ENCODE measurements around the gene POLRMT. TPM values are rescaled to one million over a fixed set of nuclear protein-coding genes. Genes with fewer than 3 reads are reported as not detected.

POLRMT gene
- total RNA-seq, 4 donors from 2014 or later: 28.2 to 73.5 (median 51.5) TPM

DNA sequence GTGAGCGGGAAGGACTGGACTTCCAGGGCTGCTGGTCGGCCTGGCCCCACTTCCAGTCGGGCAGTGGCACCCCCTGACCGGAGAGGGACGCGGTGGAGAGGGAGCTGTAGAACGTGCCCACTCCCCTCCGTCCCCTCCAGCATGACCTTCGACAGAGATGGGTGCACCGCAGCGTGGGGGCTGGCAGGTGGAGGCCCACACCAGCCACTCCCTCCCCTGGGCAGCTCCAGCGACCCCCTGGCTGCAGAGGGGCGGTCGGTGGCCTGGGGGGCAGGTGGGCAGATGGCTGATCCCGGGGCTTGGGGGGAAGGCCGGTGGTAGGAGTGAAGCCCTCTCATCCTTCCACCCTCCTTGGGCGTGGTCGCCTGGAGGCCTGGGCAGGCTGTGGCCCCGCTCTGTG, 41.2 kb downstream of the POLRMT start:
- WGBS, 2 donors: 62 to 79% methylated on average over 5 to 14 of the region's 19 CpGs
- H3K4me3 ChIP-seq: no peak overlapping the region
- H3K36me3 ChIP-seq: no peaks in the 10 kb centered on the region
- peaks cover 0 to 33% (median 9%) of the 10 kb centered on the region in 4 donors for H3K4me1 ChIP-seq
- H3K27me3 ChIP-seq: peaks cover 3 to 79% of the 10 kb centered on the region in 2 donors
- H3K9me3 ChIP-seq: no peaks in the 10 kb centered on the region
- H3K27ac ChIP-seq: no peak overlapping the region
- DNase-seq (ENCODE audit: low spot score in 2 of 2): no peak
- no peak for TF ChIP-seq POLR2A (IDR thresholded peaks at IDR 0.05)
- TF ChIP-seq EP300 (IDR thresholded peaks at IDR 0.05): no peak
- TF ChIP-seq CTCF (IDR thresholded peaks at IDR 0.05): no peak

DNA sequence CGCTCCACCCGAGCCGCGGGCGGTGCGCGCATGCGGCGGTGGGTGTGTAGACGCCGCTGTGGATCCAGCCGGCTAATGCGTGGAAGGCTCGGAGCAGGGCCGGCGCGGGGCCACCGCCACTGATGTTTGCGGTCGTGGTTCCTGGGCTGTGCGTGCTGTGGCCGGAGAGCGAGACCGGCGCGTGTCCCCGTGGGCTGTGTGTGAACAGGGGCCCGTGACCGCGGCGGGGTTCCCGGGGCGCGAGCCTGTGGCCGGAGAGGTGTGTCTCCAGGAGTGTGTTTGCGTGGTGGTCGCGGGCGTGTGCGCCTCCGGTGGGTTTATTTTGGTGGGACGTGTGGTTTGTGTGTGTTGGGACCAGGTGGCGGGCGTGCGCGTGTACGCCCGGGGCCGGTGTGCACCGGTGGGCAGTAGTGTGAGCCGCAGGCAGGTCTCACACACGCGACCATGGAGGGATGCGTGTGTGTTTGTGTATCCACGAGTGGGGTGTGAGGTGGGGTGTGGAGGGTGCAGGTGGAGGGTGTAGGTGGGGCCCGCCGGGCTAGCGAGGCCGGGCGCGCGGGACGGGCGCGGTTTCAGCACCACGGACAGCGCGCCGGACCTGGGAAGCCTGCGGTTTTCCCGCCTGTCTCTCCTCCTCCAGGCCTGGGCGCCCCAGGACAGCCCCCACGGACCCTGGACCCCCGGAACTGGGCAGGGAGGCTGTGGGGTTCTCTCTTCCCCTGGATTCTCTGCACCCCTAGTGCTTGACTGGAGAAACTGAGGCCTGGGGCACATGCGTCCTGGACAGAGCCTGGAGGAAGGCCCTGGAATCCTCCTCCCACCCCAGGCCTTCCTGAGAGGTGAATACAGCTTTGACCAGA, 42.0 kb downstream of the POLRMT start:
- WGBS, 2 donors: 30 to 31% methylated on average over 49 to 69 of the region's 75 CpGs
- Histone ChIP-seq H3K27me3 (peaks cover 3 to 79% of the 10 kb centered on the region in 2 donors), H3K36me3 (no peaks in the 10 kb centered on the region), H3K27ac (no peak overlapping the region), H3K4me1 (peaks cover 0 to 33% (median 9%) of the 10 kb centered on the region in 4 donors), H3K4me3 (no peak overlapping the region), H3K9me3 (no peaks in the 10 kb centered on the region)
- no peak for DNase-seq (ENCODE audit: low spot score in 2 of 2)
- TF ChIP-seq POLR2A (IDR thresholded peaks at IDR 0.05): no peak
- no peak for TF ChIP-seq EP300 (IDR thresholded peaks at IDR 0.05)
- TF ChIP-seq CTCF (IDR thresholded peaks at IDR 0.05): no peak

GRCh38 chr19:590750-591098, 42.6 kb downstream of the POLRMT start:
- 7 to 9% methylated on average over 14 to 26 of the region's 41 CpGs for WGBS, 2 donors
- TF ChIP-seq POLR2A (IDR thresholded peaks at IDR 0.05): no peak
- no peak for TF ChIP-seq CTCF (IDR thresholded peaks at IDR 0.05)
- no peak for TF ChIP-seq EP300 (IDR thresholded peaks at IDR 0.05)
- Histone ChIP-seq H3K4me1 (peaks cover 0 to 33% (median 9%) of the 10 kb centered on the region in 4 donors), H3K4me3 (peak overlapping the region in 1 of 4 donors; percentile 30), H3K27me3 (peaks cover 3 to 76% of the 10 kb centered on the region in 2 donors), H3K27ac (no peak overlapping the region), H3K36me3 (no peaks in the 10 kb centered on the region), H3K9me3 (no peaks in the 10 kb centered on the region)
- DNase-seq (ENCODE audit: low spot score in 2 of 2): no peak

GRCh38 chr19:590396-590745, 43.0 kb downstream of the POLRMT start:
- 0 to 3% methylated on average over 3 to 21 of the region's 50 CpGs for WGBS, 2 donors
- Histone ChIP-seq H3K4me1 (peaks cover 0 to 33% (median 9%) of the 10 kb centered on the region in 4 donors), H3K27me3 (peaks cover 3 to 72% of the 10 kb centered on the region in 2 donors), H3K27ac (no peak overlapping the region), H3K9me3 (no peaks in the 10 kb centered on the region), H3K4me3 (peak overlapping the region in 1 of 4 donors; percentile 30), H3K36me3 (no peaks in the 10 kb centered on the region)
- no peak for TF ChIP-seq EP300 (IDR thresholded peaks at IDR 0.05)
- TF ChIP-seq POLR2A (IDR thresholded peaks at IDR 0.05): no peak
- no peak for TF ChIP-seq CTCF (IDR thresholded peaks at IDR 0.05)
- DNase-seq (ENCODE audit: low spot score in 2 of 2): no peak

- Histone ChIP-seq H3K27ac (no peak within 1 kb of the TSS), H3K9me3 (no peaks in the 10 kb centered on the region), H3K4me1 (peaks cover 0 to 33% (median 9%) of the 10 kb centered on the region in 4 donors), H3K4me3 (peak within 1 kb of the TSS in 1 of 4 donors; percentile 30), H3K27me3 (peaks cover 3 to 71% of the 10 kb centered on the region in 2 donors), H3K36me3 (no peaks in the 10 kb centered on the region)
- no peak for DNase-seq (ENCODE audit: low spot score in 2 of 2)
- TF ChIP-seq POLR2A (IDR thresholded peaks at IDR 0.05): no peak
- TF ChIP-seq EP300 (IDR thresholded peaks at IDR 0.05): no peak
- 1% methylated on average over 28 of the region's 132 CpGs; no CpG with 5 or more reads in 1 of the 2 donors for WGBS, 2 donors
Observed at GRCh38 chr19:589693-590395, 43.5 kb downstream of the POLRMT start, which contains the start of gene HCN2. TSS of gene HCN2 (plus strand) at chr19:589881. CDS start at chr19:589946, 65 bp downstream.
